ENCODE data around the gene ITPRIPL2. TPM values are rescaled to one million over a fixed set of nuclear protein-coding genes. Genes with fewer than 3 reads are reported as not detected.

Gene ITPRIPL2
- total RNA-seq, 1 donor from 2014 or later: 44.4 TPM

DNA sequence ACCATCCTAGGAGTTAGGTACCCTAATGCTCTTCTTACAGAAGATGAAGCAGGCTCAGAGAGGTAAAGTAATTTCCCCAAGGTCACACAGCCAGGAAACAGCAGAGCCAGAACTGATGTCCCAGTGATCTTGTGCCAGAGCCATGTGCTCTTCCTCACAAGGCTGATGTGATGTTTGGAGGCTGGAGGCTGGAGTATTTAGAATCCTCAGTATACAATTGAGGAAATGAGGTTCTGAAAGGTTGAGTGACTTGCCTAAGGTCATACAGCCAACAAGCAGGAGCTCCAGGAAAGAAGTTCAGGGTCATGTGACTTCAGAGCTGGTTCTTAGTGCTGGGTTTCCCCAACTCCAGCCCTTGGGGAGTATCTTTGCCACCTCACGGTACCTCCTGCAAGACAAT is 18.5 kb downstream of the ITPRIPL2 start:
- Mint-ChIP-seq H3K27me3 (ENCODE audit: low read depth) (no peaks in the 10 kb centered on the region), H3K36me3 (ENCODE audit: low read depth) (peaks cover under 1% of the 10 kb centered on the region), H3K9me3 (no peaks in the 10 kb centered on the region), H3K4me3 (ENCODE audit: low read depth) (no peak overlapping the region), H3K27ac (no peak overlapping the region), H3K4me1 (ENCODE audit: low read depth) (peaks cover 45% of the 10 kb centered on the region)
- no peak for DNase-seq (ENCODE audit: low spot score)
- intact Hi-C loops (cut with micrococcal nuclease): no loop called here

GRCh38 chr16:19132898-19133297 is 19.1 kb downstream of the ITPRIPL2 start:
- intact Hi-C loops (cut with micrococcal nuclease): no loop called here
- H3K9me3 Mint-ChIP-seq: no peaks in the 10 kb centered on the region
- H3K36me3 Mint-ChIP-seq (ENCODE audit: low read depth): no peaks in the 10 kb centered on the region
- no peak overlapping the region for H3K4me3 Mint-ChIP-seq (ENCODE audit: low read depth)
- H3K27me3 Mint-ChIP-seq (ENCODE audit: low read depth): no peaks in the 10 kb centered on the region
- no peak for DNase-seq (ENCODE audit: low spot score)
- no peak overlapping the region for H3K27ac Mint-ChIP-seq
- H3K4me1 Mint-ChIP-seq (ENCODE audit: low read depth): peaks cover 41% of the 10 kb centered on the region

- no peak for DNase-seq (ENCODE audit: low spot score)
- peaks cover 36% of the 10 kb centered on the region for H3K4me1 Mint-ChIP-seq (ENCODE audit: low read depth)
- H3K9me3 Mint-ChIP-seq: no peaks in the 10 kb centered on the region
- intact Hi-C loops (cut with micrococcal nuclease): no loop called here
- H3K27me3 Mint-ChIP-seq (ENCODE audit: low read depth): peaks cover 2% of the 10 kb centered on the region
- no peaks in the 10 kb centered on the region for H3K36me3 Mint-ChIP-seq (ENCODE audit: low read depth)
- no peak overlapping the region for H3K4me3 Mint-ChIP-seq (ENCODE audit: low read depth)
- H3K27ac Mint-ChIP-seq: no peak overlapping the region
Measured at GRCh38 chr16:19133600-19133999, 19.8 kb downstream of the ITPRIPL2 start.

GRCh38 chr16:19135201-19135842 is 21.6 kb downstream of the ITPRIPL2 start:
- no peak for DNase-seq (ENCODE audit: low spot score)
- no peak overlapping the region for H3K4me3 Mint-ChIP-seq (ENCODE audit: low read depth)
- H3K27me3 Mint-ChIP-seq (ENCODE audit: low read depth): peaks cover 10% of the 10 kb centered on the region
- H3K9me3 Mint-ChIP-seq: no peaks in the 10 kb centered on the region
- H3K4me1 Mint-ChIP-seq (ENCODE audit: low read depth): peaks cover 21% of the 10 kb centered on the region
- no peak overlapping the region for H3K27ac Mint-ChIP-seq
- H3K36me3 Mint-ChIP-seq (ENCODE audit: low read depth): no peaks in the 10 kb centered on the region
- intact Hi-C loops (cut with micrococcal nuclease): no loop called here

DNA sequence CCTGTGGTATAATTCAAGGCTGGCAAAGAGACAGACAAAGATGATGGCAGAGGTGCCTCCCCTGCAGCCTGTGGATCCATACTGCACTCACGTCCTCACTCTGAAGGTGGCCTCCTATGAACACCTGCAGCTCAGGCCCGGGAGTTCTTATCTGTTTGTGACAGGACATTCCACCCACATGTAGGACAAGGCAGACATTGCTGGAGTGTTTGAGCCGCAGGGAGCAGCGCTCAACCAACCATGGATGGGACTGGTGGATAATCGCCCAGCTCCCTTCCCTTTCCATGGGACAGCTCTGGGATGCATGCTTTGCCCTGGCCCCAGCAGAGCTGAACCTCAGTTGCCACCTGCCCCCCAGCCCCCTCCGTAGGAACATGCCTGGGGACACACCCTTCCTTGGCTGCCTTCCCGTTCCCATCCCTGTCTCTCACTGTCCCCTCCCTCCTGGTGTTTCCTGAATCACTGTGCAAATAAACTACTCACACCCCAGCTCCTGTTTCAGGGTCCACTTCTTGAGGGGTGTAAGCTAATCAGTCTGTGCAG is 22.2 kb downstream of the ITPRIPL2 start:
- intact Hi-C loops (cut with micrococcal nuclease): no loop called here
- Mint-ChIP-seq H3K36me3 (ENCODE audit: low read depth) (no peaks in the 10 kb centered on the region), H3K4me1 (ENCODE audit: low read depth) (peaks cover 14% of the 10 kb centered on the region), H3K27ac (no peak overlapping the region), H3K27me3 (ENCODE audit: low read depth) (peaks cover 13% of the 10 kb centered on the region), H3K9me3 (no peaks in the 10 kb centered on the region), H3K4me3 (ENCODE audit: low read depth) (no peak overlapping the region)
- DNase-seq (ENCODE audit: low spot score): no peak

- DNase-seq (ENCODE audit: low spot score): no peak
- no peak overlapping the region for H3K4me3 Mint-ChIP-seq (ENCODE audit: low read depth)
- peaks cover 8% of the 10 kb centered on the region for H3K4me1 Mint-ChIP-seq (ENCODE audit: low read depth)
- H3K9me3 Mint-ChIP-seq: no peaks in the 10 kb centered on the region
- no peak overlapping the region for H3K27ac Mint-ChIP-seq
- intact Hi-C loops (cut with micrococcal nuclease): no loop called here
- peaks cover 15% of the 10 kb centered on the region for H3K27me3 Mint-ChIP-seq (ENCODE audit: low read depth)
- H3K36me3 Mint-ChIP-seq (ENCODE audit: low read depth): no peaks in the 10 kb centered on the region
Measured at GRCh38 chr16:19136549-19137196, 22.9 kb downstream of the ITPRIPL2 start.

- peaks cover 15% of the 10 kb centered on the region for H3K27me3 Mint-ChIP-seq (ENCODE audit: low read depth)
- peaks cover 4% of the 10 kb centered on the region for H3K4me1 Mint-ChIP-seq (ENCODE audit: low read depth)
- no peak overlapping the region for H3K4me3 Mint-ChIP-seq (ENCODE audit: low read depth)
- intact Hi-C loops (cut with micrococcal nuclease): no loop called here
- H3K9me3 Mint-ChIP-seq: no peaks in the 10 kb centered on the region
- DNase-seq (ENCODE audit: low spot score): no peak
- no peak overlapping the region for H3K27ac Mint-ChIP-seq
- no peaks in the 10 kb centered on the region for H3K36me3 Mint-ChIP-seq (ENCODE audit: low read depth)
Measured at GRCh38 chr16:19137201-19138128, 23.7 kb downstream of the ITPRIPL2 start.

- no peaks in the 10 kb centered on the region for H3K36me3 Mint-ChIP-seq (ENCODE audit: low read depth)
- H3K9me3 Mint-ChIP-seq: no peaks in the 10 kb centered on the region
- peaks cover 4% of the 10 kb centered on the region for H3K4me1 Mint-ChIP-seq (ENCODE audit: low read depth)
- peaks cover 20% of the 10 kb centered on the region for H3K27me3 Mint-ChIP-seq (ENCODE audit: low read depth)
- H3K27ac Mint-ChIP-seq: no peak overlapping the region
- intact Hi-C loops (cut with micrococcal nuclease): no loop called here
- no peak overlapping the region for H3K4me3 Mint-ChIP-seq (ENCODE audit: low read depth)
- no peak for DNase-seq (ENCODE audit: low spot score)
Measured at GRCh38 chr16:19138601-19139000, 24.8 kb downstream of the ITPRIPL2 start.

GRCh38 chr16:19139436-19140091 is 25.8 kb downstream of the ITPRIPL2 start:
- Mint-ChIP-seq H3K9me3 (no peaks in the 10 kb centered on the region), H3K4me1 (ENCODE audit: low read depth) (peaks cover 4% of the 10 kb centered on the region), H3K27ac (no peak overlapping the region), H3K27me3 (ENCODE audit: low read depth) (peaks cover 26% of the 10 kb centered on the region), H3K4me3 (ENCODE audit: low read depth) (no peak overlapping the region), H3K36me3 (ENCODE audit: low read depth) (no peaks in the 10 kb centered on the region)
- intact Hi-C loops (cut with micrococcal nuclease): no loop called here
- DNase-seq (ENCODE audit: low spot score): no peak

DNA sequence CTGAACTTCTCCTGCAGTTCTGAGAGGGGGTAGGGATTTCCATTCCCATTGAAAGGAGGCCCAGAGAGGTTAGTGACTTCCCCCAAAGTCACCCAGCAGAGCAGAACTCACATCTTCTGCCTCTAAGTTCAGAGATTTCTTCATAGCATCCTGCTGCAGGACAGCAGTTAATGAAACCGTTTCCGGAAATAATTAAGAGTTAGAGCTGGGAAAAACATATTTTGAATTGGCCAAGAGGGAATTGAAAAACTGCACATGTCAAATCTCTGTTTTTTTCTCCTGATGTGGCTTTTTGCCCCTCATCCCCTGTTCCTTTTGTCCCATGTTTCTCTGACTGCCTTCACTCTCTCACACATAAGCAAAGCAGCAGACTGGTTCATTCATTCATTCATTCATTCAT is 26.6 kb downstream of the ITPRIPL2 start:
- Mint-ChIP-seq H3K36me3 (ENCODE audit: low read depth) (no peaks in the 10 kb centered on the region), H3K4me1 (ENCODE audit: low read depth) (peaks cover 4% of the 10 kb centered on the region), H3K27me3 (ENCODE audit: low read depth) (peaks cover 31% of the 10 kb centered on the region), H3K27ac (no peak overlapping the region), H3K9me3 (no peaks in the 10 kb centered on the region), H3K4me3 (ENCODE audit: low read depth) (no peak overlapping the region)
- intact Hi-C loops (cut with micrococcal nuclease): no loop called here
- no peak for DNase-seq (ENCODE audit: low spot score)

GRCh38 chr16:19142939-19143598 is 29.3 kb downstream of the ITPRIPL2 start:
- no peaks in the 10 kb centered on the region for H3K36me3 Mint-ChIP-seq (ENCODE audit: low read depth)
- intact Hi-C loops (cut with micrococcal nuclease): no loop called here
- no peaks in the 10 kb centered on the region for H3K4me1 Mint-ChIP-seq (ENCODE audit: low read depth)
- H3K9me3 Mint-ChIP-seq: peaks cover 5% of the 10 kb centered on the region
- DNase-seq (ENCODE audit: low spot score): no peak
- H3K27me3 Mint-ChIP-seq (ENCODE audit: low read depth): peaks cover 32% of the 10 kb centered on the region
- no peak overlapping the region for H3K4me3 Mint-ChIP-seq (ENCODE audit: low read depth)
- no peak overlapping the region for H3K27ac Mint-ChIP-seq

DNA sequence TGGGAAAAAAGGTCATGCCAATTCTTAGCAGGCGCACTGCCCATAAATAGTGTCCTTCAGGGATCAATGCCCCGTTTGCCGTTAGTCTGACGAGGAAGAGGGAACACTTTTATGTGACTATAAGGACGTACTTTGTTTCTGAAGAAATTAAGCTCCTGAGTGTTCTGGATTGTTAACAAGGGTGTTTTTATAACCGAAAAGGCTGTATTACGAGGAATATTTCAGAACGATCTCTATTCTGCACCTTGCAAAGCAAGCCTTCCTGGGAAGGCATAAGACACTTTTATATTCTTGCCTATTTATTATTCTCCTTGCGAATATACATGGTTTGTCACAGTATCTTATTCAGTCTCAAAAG is 29.8 kb downstream of the ITPRIPL2 start:
- intact Hi-C loops (cut with micrococcal nuclease): no loop called here
- H3K27me3 Mint-ChIP-seq (ENCODE audit: low read depth): peaks cover 32% of the 10 kb centered on the region
- peaks cover 8% of the 10 kb centered on the region for H3K9me3 Mint-ChIP-seq
- H3K4me1 Mint-ChIP-seq (ENCODE audit: low read depth): no peaks in the 10 kb centered on the region
- H3K27ac Mint-ChIP-seq: no peak overlapping the region
- DNase-seq (ENCODE audit: low spot score): no peak
- H3K36me3 Mint-ChIP-seq (ENCODE audit: low read depth): no peaks in the 10 kb centered on the region
- no peak overlapping the region for H3K4me3 Mint-ChIP-seq (ENCODE audit: low read depth)
